SU-DHL-6 (cell line): Measurements from ENCODE around the gene ATG3.

Source experiments
- EZH2phosphoT487 ChIP-seq: fragments of 200-600 bp; sonication (generic), shearing (Covaris generic); conservative IDR thresholded peaks from 2 replicates; pipeline ENCODE4 v1.6.1; 2018; ENCODE audit warnings: mild to moderate bottlenecking, antibody characterized with exemption, low read length, moderate library complexity, mixed read lengths
- TF ChIP-seq, protein P1 (sequence below): fragments of 200-600 bp; sonication (generic); IDR thresholded peaks from one replicate; pipeline ENCODE4 v1.5.1; 2017; ENCODE audit warnings: antibody characterized with exemption, mild to moderate bottlenecking, low read length, moderate library complexity; ENCODE audit not compliant: insufficient read depth, poor library complexity, severe bottlenecking

DNA sequence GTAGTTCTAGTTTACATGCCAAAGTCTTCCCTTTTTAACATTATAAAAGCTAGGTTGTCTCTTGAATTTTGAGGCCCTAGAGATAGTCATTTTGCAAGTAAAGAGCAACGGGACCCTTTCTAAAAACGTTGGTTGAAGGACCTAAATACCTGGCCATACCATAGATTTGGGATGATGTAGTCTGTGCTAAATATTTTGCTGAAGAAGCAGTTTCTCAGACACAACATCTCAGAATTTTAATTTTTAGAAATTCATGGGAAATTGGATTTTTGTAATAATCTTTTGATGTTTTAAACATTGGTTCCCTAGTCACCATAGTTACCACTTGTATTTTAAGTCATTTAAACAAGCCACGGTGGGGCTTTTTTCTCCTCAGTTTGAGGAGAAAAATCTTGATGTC, 21.3 kb upstream of the ATG3 start:
- TF ChIP-seq, protein P1, sequence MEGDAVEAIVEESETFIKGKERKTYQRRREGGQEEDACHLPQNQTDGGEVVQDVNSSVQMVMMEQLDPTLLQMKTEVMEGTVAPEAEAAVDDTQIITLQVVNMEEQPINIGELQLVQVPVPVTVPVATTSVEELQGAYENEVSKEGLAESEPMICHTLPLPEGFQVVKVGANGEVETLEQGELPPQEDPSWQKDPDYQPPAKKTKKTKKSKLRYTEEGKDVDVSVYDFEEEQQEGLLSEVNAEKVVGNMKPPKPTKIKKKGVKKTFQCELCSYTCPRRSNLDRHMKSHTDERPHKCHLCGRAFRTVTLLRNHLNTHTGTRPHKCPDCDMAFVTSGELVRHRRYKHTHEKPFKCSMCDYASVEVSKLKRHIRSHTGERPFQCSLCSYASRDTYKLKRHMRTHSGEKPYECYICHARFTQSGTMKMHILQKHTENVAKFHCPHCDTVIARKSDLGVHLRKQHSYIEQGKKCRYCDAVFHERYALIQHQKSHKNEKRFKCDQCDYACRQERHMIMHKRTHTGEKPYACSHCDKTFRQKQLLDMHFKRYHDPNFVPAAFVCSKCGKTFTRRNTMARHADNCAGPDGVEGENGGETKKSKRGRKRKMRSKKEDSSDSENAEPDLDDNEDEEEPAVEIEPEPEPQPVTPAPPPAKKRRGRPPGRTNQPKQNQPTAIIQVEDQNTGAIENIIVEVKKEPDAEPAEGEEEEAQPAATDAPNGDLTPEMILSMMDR: no peak
- TF ChIP-seq EZH2phosphoT487: no peak
